WTC11 (cell line): ENCODE measurements around the gene SRSF11. TPM values are rescaled to one million over a fixed set of nuclear protein-coding genes. Genes with fewer than 3 reads are reported as not detected.
A peak's percentile ranks its signal among the peaks of the same experiment; 100 is the strongest.
"Not testable (repeated sequence)": the region's sequence is repeated elsewhere in the genome, so short reads cannot be mapped to it uniquely, and the experiment has no call there.

Experiments used
- ATAC-seq: fragments of 200-7000 bp; cut with Tn5 transposase; 2 replicates; pipeline ENCODE4 v1.10.0; 2021; ENCODE audit warnings: mild to moderate bottlenecking, moderate library complexity
- CTCF ChIA-PET: fragments of 300-600 bp; sonication (Branson Sonifier 250); formaldehyde crosslinking; loops from one replicate; lab custom pipeline; 2021; ENCODE audit warnings: antibody characterized with exemption; lab: Charles Lee
- POLR2A ChIA-PET: fragments of 350-600 bp; sonication (Branson Sonifier 250); formaldehyde crosslinking; loops from one replicate; lab custom pipeline; 2021; ENCODE audit warnings: antibody characterized with exemption; lab: Charles Lee
- DNase-seq: peaks from one replicate; pipeline ENCODE4 v3.0.0; 2021; ENCODE audit warnings: low spot score
- H3K27ac Mint-ChIP-seq: 2 replicates; pipeline ENCODE4 v1.8.0; 2021; ENCODE audit warnings: mixed read lengths
- H3K27me3 Mint-ChIP-seq: 2 replicates; pipeline ENCODE4 v1.8.0; 2021; ENCODE audit warnings: low read depth, mild to moderate bottlenecking, moderate library complexity, mixed read lengths
- H3K36me3 Mint-ChIP-seq: 2 replicates; pipeline ENCODE4 v1.8.0; 2021; ENCODE audit warnings: mixed read lengths
- H3K4me1 Mint-ChIP-seq: 2 replicates; pipeline ENCODE4 v1.8.0; 2022; ENCODE audit warnings: mixed read lengths
- H3K4me3 Mint-ChIP-seq: 2 replicates; pipeline ENCODE4 v1.8.0; 2021; ENCODE audit warnings: mild to moderate bottlenecking, moderate library complexity, mixed read lengths
- H3K9me3 Mint-ChIP-seq: 2 replicates; pipeline ENCODE4 v1.8.0; 2021; ENCODE audit warnings: mixed read lengths
- ATF1 ChIP-seq: sonication (generic); formaldehyde crosslinking; IDR thresholded peaks from 2 replicates; pipeline ENCODE4 v1.8.1; 2023; ENCODE audit warnings: mild to moderate bottlenecking, moderate library complexity, missing genetic modification reagents
- CREM ChIP-seq: sonication (generic); formaldehyde crosslinking; IDR thresholded peaks from 2 replicates; pipeline ENCODE4 v1.8.1; 2022; ENCODE audit warnings: mild to moderate bottlenecking, missing genetic modification reagents, moderate library complexity
- ELF4 ChIP-seq: sonication (generic); formaldehyde crosslinking; IDR thresholded peaks from 2 replicates; pipeline ENCODE4 v1.8.1; 2022; ENCODE audit warnings: low read depth, mild to moderate bottlenecking, moderate library complexity, missing genetic modification reagents
- GTF2I ChIP-seq: fragments of 250-450 bp; sonication (Bioruptor Pico); conservative IDR thresholded peaks from 2 replicates; pipeline ENCODE4 v1.4.0; 2021; ENCODE audit warnings: mild to moderate bottlenecking
- HMGA2 ChIP-seq: fragments of 250-450 bp; sonication (Bioruptor Pico); IDR thresholded peaks from 2 replicates; pipeline ENCODE4 v1.4.0; 2021; ENCODE audit warnings: mild to moderate bottlenecking, moderate library complexity
- KAT7 ChIP-seq: sonication (generic); formaldehyde crosslinking; IDR thresholded peaks from 2 replicates; pipeline ENCODE4 v1.8.1; 2023; ENCODE audit warnings: missing genetic modification reagents, mild to moderate bottlenecking, borderline replicate concordance
- NFE2L1 ChIP-seq: sonication (generic); formaldehyde crosslinking; IDR thresholded peaks from 2 replicates; pipeline ENCODE4 v1.8.1; 2023; ENCODE audit warnings: missing genetic modification reagents
- NR1H2 ChIP-seq: sonication (generic); formaldehyde crosslinking; IDR thresholded peaks from 2 replicates; pipeline ENCODE4 v1.9.0; 2021; ENCODE audit warnings: mild to moderate bottlenecking, moderate library complexity, missing genetic modification reagents
- OVOL2 ChIP-seq: fragments of 250-450 bp; sonication (Bioruptor Pico); IDR thresholded peaks from 2 replicates; pipeline ENCODE4 v1.9.0; 2021; ENCODE audit warnings: mild to moderate bottlenecking, borderline replicate concordance
- RELA ChIP-seq: sonication (generic); formaldehyde crosslinking; IDR thresholded peaks from 2 replicates; pipeline ENCODE4 v1.8.1; 2022; ENCODE audit warnings: missing genetic modification reagents, mild to moderate bottlenecking, borderline replicate concordance
- SP1 ChIP-seq: sonication (generic); formaldehyde crosslinking; conservative IDR thresholded peaks from 2 replicates; pipeline ENCODE4 v1.8.1; 2022; ENCODE audit warnings: missing genetic modification reagents
- ZBTB21 ChIP-seq: sonication (generic); formaldehyde crosslinking; IDR thresholded peaks from 2 replicates; pipeline ENCODE4 v1.8.1; 2023; ENCODE audit warnings: mild to moderate bottlenecking, missing genetic modification reagents, borderline replicate concordance
- ZNF138 ChIP-seq: sonication (generic); formaldehyde crosslinking; conservative IDR thresholded peaks from 2 replicates; pipeline ENCODE4 v1.8.1; 2022; ENCODE audit warnings: mild to moderate bottlenecking, moderate library complexity, missing genetic modification reagents
- ZNF423 ChIP-seq: fragments of 250-450 bp; sonication (Bioruptor Pico); IDR thresholded peaks from 2 replicates; pipeline ENCODE4 v2.1.2; 2022; ENCODE audit warnings: mild to moderate bottlenecking, moderate library complexity
- ZNF671 ChIP-seq: fragments of 250-450 bp; sonication (Bioruptor Pico); IDR thresholded peaks from 2 replicates; pipeline ENCODE4 v1.8.0; 2021; ENCODE audit warnings: mild to moderate bottlenecking
- total RNA-seq: library from RNA; stranded (reverse); gene quantifications from 3 replicates; pipeline ENCODE4 v1.2.3, GENCODE V29; 2021
- TF ChIP-seq, protein P1 (sequence below): fragments of 250-450 bp; sonication (Bioruptor Pico); IDR thresholded peaks from 2 replicates; pipeline ENCODE4 v1.9.0; 2021; ENCODE audit warnings: mild to moderate bottlenecking
- TF ChIP-seq, protein P2 (sequence below): sonication (generic); formaldehyde crosslinking; IDR thresholded peaks from 2 replicates; pipeline ENCODE4 v1.8.1; 2023; ENCODE audit warnings: mild to moderate bottlenecking, moderate library complexity, missing genetic modification reagents
- TF ChIP-seq, protein P3 (sequence below): sonication (generic); formaldehyde crosslinking; IDR thresholded peaks from 2 replicates; pipeline ENCODE4 v1.8.1; 2022; ENCODE audit warnings: missing genetic modification reagents, borderline replicate concordance
- TF ChIP-seq, protein P4 (sequence below): sonication (generic); formaldehyde crosslinking; IDR thresholded peaks from 2 replicates; pipeline ENCODE4 v1.8.1; 2022; ENCODE audit warnings: mild to moderate bottlenecking, missing genetic modification reagents, moderate library complexity, borderline replicate concordance
- TF ChIP-seq, protein P5 (sequence below): sonication (generic); formaldehyde crosslinking; IDR thresholded peaks from 2 replicates; pipeline ENCODE4 v1.8.1; 2022; ENCODE audit warnings: low read depth, missing genetic modification reagents, borderline replicate concordance

SRSF11 gene
- total RNA-seq, 1 experiment from 2014 or later = 193 TPM

DNA sequence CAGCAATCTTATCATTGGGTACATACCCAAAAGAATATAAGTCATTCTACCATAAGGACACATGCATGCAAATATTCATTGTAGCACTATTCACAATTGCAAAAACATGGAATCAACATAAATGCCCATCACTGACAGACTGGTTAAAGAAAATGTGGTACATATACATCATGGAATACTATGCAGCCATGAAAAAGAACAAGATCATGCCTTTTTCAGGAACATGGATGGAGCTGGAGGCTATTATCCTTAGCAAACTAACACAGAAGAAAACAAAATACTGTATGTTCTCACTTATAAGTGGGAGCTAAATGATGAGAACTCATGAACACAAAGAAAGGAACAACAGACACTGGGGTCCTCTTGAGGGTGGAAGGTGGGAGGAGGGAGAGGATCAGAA is 28.7 kb upstream of the SRSF11 start:
- H3K27me3 Mint-ChIP-seq, H3K36me3 Mint-ChIP-seq, DNase-seq, H3K4me3 Mint-ChIP-seq, ATAC-seq, POLR2A ChIA-PET, H3K27ac Mint-ChIP-seq, CTCF ChIA-PET, H3K4me1 Mint-ChIP-seq, H3K9me3 Mint-ChIP-seq: not testable (repeated sequence)
- peak; percentile 74 for TF ChIP-seq GTF2I (CRISPR knock-in tag)

DNA sequence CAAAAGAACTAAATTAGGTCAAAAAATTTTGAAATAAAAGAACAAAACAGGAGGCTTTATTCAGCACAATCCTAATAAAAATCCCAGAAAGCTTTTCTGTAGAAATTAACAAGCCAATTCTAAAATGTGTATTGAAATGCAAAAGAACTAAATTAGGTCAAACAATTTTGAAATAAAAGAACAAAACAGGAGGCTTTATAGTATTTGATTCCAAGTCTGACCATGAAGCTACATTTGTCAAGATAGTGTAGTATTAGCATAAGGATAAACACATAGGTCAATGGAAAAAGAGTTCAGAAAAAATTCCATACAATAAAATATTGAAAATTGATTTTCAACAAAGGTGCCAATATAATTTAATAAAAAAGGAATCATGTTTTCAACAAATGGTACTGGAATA is 26.6 kb upstream of the SRSF11 start:
- H3K27ac Mint-ChIP-seq = no peak overlapping the region
- ATAC-seq = no peak
- H3K9me3 Mint-ChIP-seq = peaks cover 8% of the 10 kb centered on the region
- H3K4me3 Mint-ChIP-seq = no peak overlapping the region
- DNase-seq = no peak
- no peaks in the 10 kb centered on the region for H3K27me3 Mint-ChIP-seq
- H3K4me1 Mint-ChIP-seq = no peaks in the 10 kb centered on the region
- TF ChIP-seq NR1H2 (CRISPR knock-in tag) (no peak), RELA (CRISPR knock-in tag) (no peak), KAT7 (no peak), ZNF138 (CRISPR knock-in tag) (no peak), OVOL2 (CRISPR knock-in tag) (no peak), SP1 (CRISPR knock-in tag) (no peak), ZBTB21 (CRISPR knock-in tag) (no peak), ATF1 (no peak), ELF4 (CRISPR knock-in tag) (no peak), NFE2L1 (no peak), HMGA2 (CRISPR knock-in tag) (no peak), ZNF671 (CRISPR knock-in tag) (no peak), CREM (CRISPR knock-in tag) (no peak), ZNF423 (CRISPR knock-in tag) (no peak)
- TF ChIP-seq, protein P1, sequence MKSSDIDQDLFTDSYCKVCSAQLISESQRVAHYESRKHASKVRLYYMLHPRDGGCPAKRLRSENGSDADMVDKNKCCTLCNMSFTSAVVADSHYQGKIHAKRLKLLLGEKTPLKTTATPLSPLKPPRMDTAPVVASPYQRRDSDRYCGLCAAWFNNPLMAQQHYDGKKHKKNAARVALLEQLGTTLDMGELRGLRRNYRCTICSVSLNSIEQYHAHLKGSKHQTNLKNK (CRISPR knock-in tag) = no peak
- TF ChIP-seq, protein P2, sequence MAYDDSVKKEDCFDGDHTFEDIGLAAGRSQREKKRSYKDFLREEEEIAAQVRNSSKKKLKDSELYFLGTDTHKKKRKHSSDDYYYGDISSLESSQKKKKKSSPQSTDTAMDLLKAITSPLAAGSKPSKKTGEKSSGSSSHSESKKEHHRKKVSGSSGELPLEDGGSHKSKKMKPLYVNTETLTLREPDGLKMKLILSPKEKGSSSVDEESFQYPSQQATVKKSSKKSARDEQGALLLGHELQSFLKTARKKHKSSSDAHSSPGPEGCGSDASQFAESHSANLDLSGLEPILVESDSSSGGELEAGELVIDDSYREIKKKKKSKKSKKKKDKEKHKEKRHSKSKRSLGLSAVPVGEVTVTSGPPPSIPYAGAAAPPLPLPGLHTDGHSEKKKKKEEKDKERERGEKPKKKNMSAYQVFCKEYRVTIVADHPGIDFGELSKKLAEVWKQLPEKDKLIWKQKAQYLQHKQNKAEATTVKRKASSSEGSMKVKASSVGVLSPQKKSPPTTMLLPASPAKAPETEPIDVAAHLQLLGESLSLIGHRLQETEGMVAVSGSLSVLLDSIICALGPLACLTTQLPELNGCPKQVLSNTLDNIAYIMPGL = no peak
- TF ChIP-seq, protein P3, sequence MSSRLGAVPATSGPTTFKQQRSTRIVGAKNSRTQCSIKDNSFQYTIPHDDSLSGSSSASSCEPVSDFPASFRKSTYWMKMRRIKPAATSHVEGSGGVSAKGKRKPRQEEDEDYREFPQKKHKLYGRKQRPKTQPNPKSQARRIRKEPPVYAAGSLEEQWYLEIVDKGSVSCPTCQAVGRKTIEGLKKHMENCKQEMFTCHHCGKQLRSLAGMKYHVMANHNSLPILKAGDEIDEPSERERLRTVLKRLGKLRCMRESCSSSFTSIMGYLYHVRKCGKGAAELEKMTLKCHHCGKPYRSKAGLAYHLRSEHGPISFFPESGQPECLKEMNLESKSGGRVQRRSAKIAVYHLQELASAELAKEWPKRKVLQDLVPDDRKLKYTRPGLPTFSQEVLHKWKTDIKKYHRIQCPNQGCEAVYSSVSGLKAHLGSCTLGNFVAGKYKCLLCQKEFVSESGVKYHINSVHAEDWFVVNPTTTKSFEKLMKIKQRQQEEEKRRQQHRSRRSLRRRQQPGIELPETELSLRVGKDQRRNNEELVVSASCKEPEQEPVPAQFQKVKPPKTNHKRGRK (CRISPR knock-in tag) = no peak
- TF ChIP-seq, protein P4, sequence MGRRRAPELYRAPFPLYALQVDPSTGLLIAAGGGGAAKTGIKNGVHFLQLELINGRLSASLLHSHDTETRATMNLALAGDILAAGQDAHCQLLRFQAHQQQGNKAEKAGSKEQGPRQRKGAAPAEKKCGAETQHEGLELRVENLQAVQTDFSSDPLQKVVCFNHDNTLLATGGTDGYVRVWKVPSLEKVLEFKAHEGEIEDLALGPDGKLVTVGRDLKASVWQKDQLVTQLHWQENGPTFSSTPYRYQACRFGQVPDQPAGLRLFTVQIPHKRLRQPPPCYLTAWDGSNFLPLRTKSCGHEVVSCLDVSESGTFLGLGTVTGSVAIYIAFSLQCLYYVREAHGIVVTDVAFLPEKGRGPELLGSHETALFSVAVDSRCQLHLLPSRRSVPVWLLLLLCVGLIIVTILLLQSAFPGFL (CRISPR knock-in tag) = no peak
- TF ChIP-seq, protein P5, sequence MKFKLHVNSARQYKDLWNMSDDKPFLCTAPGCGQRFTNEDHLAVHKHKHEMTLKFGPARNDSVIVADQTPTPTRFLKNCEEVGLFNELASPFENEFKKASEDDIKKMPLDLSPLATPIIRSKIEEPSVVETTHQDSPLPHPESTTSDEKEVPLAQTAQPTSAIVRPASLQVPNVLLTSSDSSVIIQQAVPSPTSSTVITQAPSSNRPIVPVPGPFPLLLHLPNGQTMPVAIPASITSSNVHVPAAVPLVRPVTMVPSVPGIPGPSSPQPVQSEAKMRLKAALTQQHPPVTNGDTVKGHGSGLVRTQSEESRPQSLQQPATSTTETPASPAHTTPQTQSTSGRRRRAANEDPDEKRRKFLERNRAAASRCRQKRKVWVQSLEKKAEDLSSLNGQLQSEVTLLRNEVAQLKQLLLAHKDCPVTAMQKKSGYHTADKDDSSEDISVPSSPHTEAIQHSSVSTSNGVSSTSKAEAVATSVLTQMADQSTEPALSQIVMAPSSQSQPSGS (CRISPR knock-in tag) = no peak
- no peaks in the 10 kb centered on the region for H3K36me3 Mint-ChIP-seq
- POLR2A ChIA-PET = no interaction called here
- CTCF ChIA-PET = interaction anchor here (0.6 kb wide), 1 partner anchor 152 kb away, joined by 5 read pairs; no protein-coding TSS in a partner anchor
